GM12878 (cell line): ENCODE data around the gene GIGYF1. TPM values are rescaled to one million over a fixed set of nuclear protein-coding genes. Genes with fewer than 3 reads are reported as not detected.

ENCODE experiments used
- ATAC-seq: fragments of 200-7000 bp; cut with Tn5 transposase; 3 replicates; pipeline ENCODE4 v1.9.1; 2020; ENCODE audit warnings: mild to moderate bottlenecking, moderate library complexity
- BruUV-seq: library from RNA; stranded (reverse); fragments of 400-500 nt; replicated peaks from 2 replicates; lab custom pipeline; 2021; lab: Mats Ljungman, UMichigan
- CTCF ChIA-PET: fragments of 300-600 bp; sonication (Branson Sonifier 250); formaldehyde crosslinking; extraction: SDS; loops from one replicate; lab custom pipeline; 2021; ENCODE audit warnings: inconsistent platforms; lab: Yijun Ruan, JAX
- POLR2A ChIA-PET: fragments of 350-600 bp; formaldehyde crosslinking; extraction: SDS; loops from one replicate; lab custom pipeline; 2021; ENCODE audit warnings: inconsistent platforms; lab: Charles Lee
- RAD21 ChIA-PET: fragments of 300-600 bp; sonication (Branson Sonifier 250); formaldehyde crosslinking; loops from one replicate; lab custom pipeline; 2023; ENCODE audit warnings: antibody characterized with exemption; ENCODE audit not compliant: unreplicated experiment; lab: Charles Lee
- SMC1A ChIA-PET: fragments of 300-600 bp; sonication (Branson Sonifier 250); formaldehyde crosslinking; loops from one replicate; lab custom pipeline; 2023; ENCODE audit not compliant: unreplicated experiment, uncharacterized antibody; lab: Charles Lee
- DNase-seq: peaks from one replicate; pipeline ENCODE4 v3.0.0-alpha.2; 2011; ENCODE audit warnings: low read depth, low spot score
- FAIRE-seq: peaks from 3 replicates; lab custom pipeline; 2011; peaks lifted over from hg19 to GRCh38; lab: Jason Lieb, UNC
- H2AFZ ChIP-seq: 2 replicates; pipeline ENCODE4 v1.6.0; 2011; ENCODE audit warnings: low read depth, low read length, control low read depth; ENCODE audit not compliant: control insufficient read depth
- H3K27ac ChIP-seq: 2 replicates; pipeline ENCODE4 v1.5.1; 2011; ENCODE audit warnings: control low read depth; ENCODE audit not compliant: control insufficient read depth, insufficient read depth
- H3K27me3 ChIP-seq, 2 experiments: replicated peaks in 1 of 2; 2 replicates each; pipeline versions ENCODE4 v1.6.0 to v1.6.1; 2011; ENCODE audit warnings: low read length in 1 of 2; ENCODE audit not compliant: control insufficient read depth in 2 of 2, insufficient read depth in 2 of 2
- H3K36me3 ChIP-seq, 2 experiments: 2 replicates each; pipeline ENCODE4 v1.5.1; 2011; ENCODE audit warnings: low read length in 1 of 2; ENCODE audit not compliant: control insufficient read depth in 2 of 2, insufficient read depth in 2 of 2
- H3K4me1 ChIP-seq: 2 replicates; pipeline ENCODE4 v1.6.1; 2011; ENCODE audit warnings: mild to moderate bottlenecking, low read length, moderate library complexity, mixed read lengths; ENCODE audit not compliant: control insufficient read depth, insufficient read depth
- H3K4me2 ChIP-seq: 2 replicates; pipeline ENCODE4 v1.6.0; 2011; ENCODE audit warnings: control low read depth; ENCODE audit not compliant: control insufficient read depth, insufficient read depth
- H3K4me3 ChIP-seq: fragments of 200-600 bp; sonication (generic); 2 replicates; pipeline ENCODE4 v1.5.1; 2016
- H3K79me2 ChIP-seq: 2 replicates; pipeline ENCODE4 v1.6.0; 2011; ENCODE audit warnings: low read length; ENCODE audit not compliant: control insufficient read depth, insufficient read depth
- H3K9ac ChIP-seq: 2 replicates; pipeline ENCODE4 v1.8.0; 2011; ENCODE audit warnings: low read length, control low read depth, mixed read lengths; ENCODE audit not compliant: control insufficient read depth, insufficient read depth
- H3K9me3 ChIP-seq: replicated peaks from 3 replicates; pipeline ENCODE4 v1.5.1; 2011; ENCODE audit warnings: mild to moderate bottlenecking, low read length; ENCODE audit not compliant: control insufficient read depth, insufficient read depth
- H4K20me1 ChIP-seq: 2 replicates; pipeline ENCODE4 v1.6.0; 2011; ENCODE audit not compliant: control insufficient read depth, insufficient read depth
- ASH2L ChIP-seq: fragments of 300-600, 200-600 bp; sonication (generic); IDR thresholded peaks from 2 replicates; pipeline ENCODE4 v1.6.1; 2017; ENCODE audit warnings: low read depth, mild to moderate bottlenecking, borderline replicate concordance
- BCL3 ChIP-seq: IDR thresholded peaks from 2 replicates; pipeline ENCODE4 v1.6.1; 2011; ENCODE audit warnings: borderline replicate concordance, low read depth, mild to moderate bottlenecking, moderate library complexity, low read length; ENCODE audit not compliant: insufficient read depth, poor library complexity, severe bottlenecking
- CHD4 ChIP-seq: fragments of 200-600 bp; sonication (generic); IDR thresholded peaks from 2 replicates; pipeline ENCODE4 v1.6.1; 2016; ENCODE audit warnings: mild to moderate bottlenecking
- IRF5 ChIP-seq: fragments of 450-650 bp; IDR thresholded peaks from 2 replicates; pipeline ENCODE4 v1.6.1; 2017; ENCODE audit warnings: borderline replicate concordance
- MLLT1 ChIP-seq: fragments of 450-650 bp; IDR thresholded peaks from 2 replicates; pipeline ENCODE4 v1.6.1; 2016; ENCODE audit warnings: mild to moderate bottlenecking
- SIX5 ChIP-seq: IDR thresholded peaks from 2 replicates; pipeline ENCODE4 v1.6.1; 2011; ENCODE audit warnings: mild to moderate bottlenecking, low read depth, low read length, moderate library complexity; ENCODE audit not compliant: severe bottlenecking
- WGBS: methylation state at CpG from one replicate; pipeline ENCODE4 v1.1.6; 2016; ENCODE audit warnings: low lambda C conversion rate; ENCODE audit not compliant: insufficient replicate concordance, insufficient coverage; ENCODE audit errors: missing lambda C conversion rate; 5-methylcytosine and 5-hydroxymethylcytosine counted together
- in situ Hi-C: fragments of 300-500 bp; cut with MboI; formaldehyde crosslinking; loops from 9 replicates; pipeline ENCODE4 v1.14.3; 2018; ENCODE audit warnings: mixed read lengths
- intact Hi-C: fragments of 100-400 bp; cut with micrococcal nuclease; formaldehyde crosslinking; loops from one replicate; pipeline ENCODE4 v1.14.2; 2022; ENCODE audit not compliant: unreplicated experiment
- polyA plus RNA-seq, 11 experiments: library from polyadenylated mRNA; depleted of rRNA in 4 of 11; unstranded in 6 of 11; stranded (reverse) in 5 of 11; fragments of >200 nt; fragmentation: Nextera tagmentation in 4 of 11; fragmentation: Illumina TruSeq in 1 of 11; extraction: Ambion mirVana in 4 of 11; extraction: Trizol in 1 of 11; gene quantifications; 1 replicate in 1 of 11; 2 replicates in 10 of 11; pipeline versions ENCODE4 v1.2.1 to v1.2.3, GENCODE V29; 2011 to 2016; ENCODE audit warnings: inconsistent platforms in 2 of 11, missing spikeins in 2 of 11, low read depth in 1 of 11
- total RNA-seq, 4 experiments: library from RNA; depleted of rRNA in 3 of 4; stranded (reverse); fragments of >200 nt in 3 of 4; fragmentation: Illumina TruSeq in 1 of 4; extraction: Trizol in 1 of 4; gene quantifications; 2 replicates each; pipeline versions ENCODE4 v1.2.1 to v1.2.3, GENCODE V29; 2013 to 2021

GIGYF1 gene
- total and polyA plus RNA-seq, 10 of the 15 experiments (the other 5 are each of a cell fraction or from before 2014, with no cell fraction given) = 0.31 to 47.2 (median 9.9) TPM

- WGBS = 58% methylated on average over 15 of the region's 15 CpGs
- Histone ChIP-seq H2AFZ (no peak overlapping the region), H3K9me3 (no peaks in the 10 kb centered on the region), H4K20me1 (no peaks in the 10 kb centered on the region), H3K9ac (no peak overlapping the region), H3K4me2 (no peak overlapping the region), H3K36me3 (no peaks in the 10 kb centered on the region), H3K27ac (no peak overlapping the region), H3K79me2 (no peaks in the 10 kb centered on the region), H3K4me3 (no peak overlapping the region), H3K4me1 (no peaks in the 10 kb centered on the region), H3K27me3 (peaks cover 0 to 3% of the 10 kb centered on the region in 2 experiments; a peak in 2 of 4 replicates)
- RAD21 ChIA-PET = no interaction called here
- SMC1A ChIA-PET = no interaction called here
- TF ChIP-seq CHD4 (no peak), MLLT1 (no peak), IRF5 (no peak), BCL3 (peak; percentile 90), SIX5 (no peak), ASH2L (no peak)
- intact Hi-C loops (no loop called here), in situ Hi-C loops (no loop called here)
- DNase-seq (no peak), ATAC-seq (no peak), FAIRE-seq (no peak)
- POLR2A ChIA-PET = no interaction called here
- no TSS peak for BruUV-seq
- CTCF ChIA-PET = interaction anchor here (0.8 kb wide), 1 partner anchor 189 kb away, joined by 3 read pairs; no protein-coding TSS in a partner anchor
Observed at GRCh38 chr7:100649826-100650565, 44.1 kb downstream of the GIGYF1 start.
